Endometrial microvascular endothelial cells (primary cell): ENCODE data around the gene FAR1. TPM values are rescaled to one million over a fixed set of nuclear protein-coding genes. Genes with fewer than 3 reads are reported as not detected.
"Not testable (repeated sequence)": the region's sequence is repeated elsewhere in the genome, so short reads cannot be mapped to it uniquely, and the experiment has no call there.

ENCODE experiments used
- in situ Hi-C: cut with HindIII; loops from 2 replicates; pipeline ENCODE4 v1.10.0; 2017; ENCODE audit warnings: low sequenced_read_pairs, low pct_unique_long_range_greater_than_20kb; ENCODE audit errors: inconsistent ontology term
- total RNA-seq: library from RNA; depleted of rRNA; stranded (reverse); fragments of >200 nt; gene quantifications from one replicate; pipeline ENCODE4 v1.2.3, GENCODE V29; 2015; ENCODE audit errors: inconsistent ontology term

The FAR1 gene
- total RNA-seq, 1 donor from 2014 or later, result 38.5 TPM

- in situ Hi-C loops, result no loop called here
These were observed 30.6 kb downstream of the FAR1 start for GRCh38 chr11:13699041-13699440.

GRCh38 chr11:13699870-13700269 is 31.4 kb downstream of the FAR1 start:
- in situ Hi-C loops, result no loop called here

GRCh38 chr11:13701506-13701905 is 33.0 kb downstream of the FAR1 start:
- in situ Hi-C loops, result no loop called here

- in situ Hi-C loops, result no loop called here
These were observed 33.6 kb downstream of the FAR1 start for GRCh38 chr11:13702071-13702470.

GRCh38 chr11:13705710-13706109 is 37.2 kb downstream of the FAR1 start:
- in situ Hi-C loops, result no loop called here

- in situ Hi-C loops, result no loop called here
These were observed 45.5 kb downstream of the FAR1 start for GRCh38 chr11:13713982-13714381.

GRCh38 chr11:13717331-13717730 is 48.9 kb downstream of the FAR1 start:
- in situ Hi-C loops, result no loop called here

GRCh38 chr11:13718394-13718793 is 49.9 kb downstream of the FAR1 start:
- in situ Hi-C loops, result no loop called here

GRCh38 chr11:13720940-13721339 is 52.5 kb downstream of the FAR1 start:
- in situ Hi-C loops, result no loop called here

- in situ Hi-C loops, result no loop called here
These were observed 53.3 kb downstream of the FAR1 start for GRCh38 chr11:13721760-13722159.

GRCh38 chr11:13726456-13726855 is 58.0 kb downstream of the FAR1 start:
- in situ Hi-C loops, result no loop called here

- in situ Hi-C loops, result no loop called here
These were observed 59.6 kb downstream of the FAR1 start for GRCh38 chr11:13728076-13728475.

- in situ Hi-C loops, result no loop called here
These were observed 66.1 kb downstream of the FAR1 start for GRCh38 chr11:13734530-13734929.

- in situ Hi-C loops, result no loop called here
These were observed 76.7 kb downstream of the FAR1 start for GRCh38 chr11:13745165-13745564.

- in situ Hi-C loops, result not testable (repeated sequence)
These were observed 84.8 kb downstream of the FAR1 start for GRCh38 chr11:13753316-13753715.

- in situ Hi-C loops, result no loop called here
These were observed 90.6 kb downstream of the FAR1 start for GRCh38 chr11:13759050-13759449.

- in situ Hi-C loops, result no loop called here
These were observed 91.6 kb downstream of the FAR1 start for GRCh38 chr11:13760115-13760514.

- in situ Hi-C loops, result no loop called here
These were observed 92.8 kb downstream of the FAR1 start for GRCh38 chr11:13761250-13761649.

GRCh38 chr11:13761716-13762115 is 93.2 kb downstream of the FAR1 start:
- in situ Hi-C loops, result no loop called here

GRCh38 chr11:13762718-13763117 is 94.2 kb downstream of the FAR1 start:
- in situ Hi-C loops, result no loop called here

GRCh38 chr11:13763341-13763740 is 94.9 kb downstream of the FAR1 start:
- in situ Hi-C loops, result no loop called here

GRCh38 chr11:13765886-13766285 is 97.4 kb downstream of the FAR1 start:
- in situ Hi-C loops, result no loop called here
